Stimulated activated CD4-positive, alpha-beta T cell treated with anti-CD3 and anti-CD28 coated beads, Interleukin-2, amount 100 ng/mL, for 4 hours (primary cell): ENCODE results near the gene ZNF275.
"Not testable (repeated sequence)": the region's sequence is repeated elsewhere in the genome, so short reads cannot be mapped to it uniquely, and the experiment has no call there.

Experiments used
- DNase-seq: peaks from one replicate; pipeline ENCODE4 v3.0.0-alpha.2; 2020; ENCODE audit warnings: low read depth

Gene ZNF275, protein sequence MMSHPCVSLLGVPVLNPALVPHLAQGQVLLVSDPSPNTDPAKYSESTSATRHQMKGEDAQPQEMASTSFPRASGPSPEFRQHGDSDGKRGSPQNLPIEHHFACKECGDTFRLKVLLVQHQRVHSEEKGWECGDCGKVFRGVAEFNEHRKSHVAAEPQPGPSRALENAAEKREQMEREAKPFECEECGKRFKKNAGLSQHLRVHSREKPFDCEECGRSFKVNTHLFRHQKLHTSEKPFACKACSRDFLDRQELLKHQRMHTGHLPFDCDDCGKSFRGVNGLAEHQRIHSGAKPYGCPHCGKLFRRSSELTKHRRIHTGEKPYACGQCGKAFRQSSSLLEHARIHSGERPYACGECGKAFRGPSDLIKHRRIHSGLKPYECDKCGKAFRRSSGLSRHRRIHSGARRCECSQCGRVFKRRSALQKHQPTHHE

DNA sequence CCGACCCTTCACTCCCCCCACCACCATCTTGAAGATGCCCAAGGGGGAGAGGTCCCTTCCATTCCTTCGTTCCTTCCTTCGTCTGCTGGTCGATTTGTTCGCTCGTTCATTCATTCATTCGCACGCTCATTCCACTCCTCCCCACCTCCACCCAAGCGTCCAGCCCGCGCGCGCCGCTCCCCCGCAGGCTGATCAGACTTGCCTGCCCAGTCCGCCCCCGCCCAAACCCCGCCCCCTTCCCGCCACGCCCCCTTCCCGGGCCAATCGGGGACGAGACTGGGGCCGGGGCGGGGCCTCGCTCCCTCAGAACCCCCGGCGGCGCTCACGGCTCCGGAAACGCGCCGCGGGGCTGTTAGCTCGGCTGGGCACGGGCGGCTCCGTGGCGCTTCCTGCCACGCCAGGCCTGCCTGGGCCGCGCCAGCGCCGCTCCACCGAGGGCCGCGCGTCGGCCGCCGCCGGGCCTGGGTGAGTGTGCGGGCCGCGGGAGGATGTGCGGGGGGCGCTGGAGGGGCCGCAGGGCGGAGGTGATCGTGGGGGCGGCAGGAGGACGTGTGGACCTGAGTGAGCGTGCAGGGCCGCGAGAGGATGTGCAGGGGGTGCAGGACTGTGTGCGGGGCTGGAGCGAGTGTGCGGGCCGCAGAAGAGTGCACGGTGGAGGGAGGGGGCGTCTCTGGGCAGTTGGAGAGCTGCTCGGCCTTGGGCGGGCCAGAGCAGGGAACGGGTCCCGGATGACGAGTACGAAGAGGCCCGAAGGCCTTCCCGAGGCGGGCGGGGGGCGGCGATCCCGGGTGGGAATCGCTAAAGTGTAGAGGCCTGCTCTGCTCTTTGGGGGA, at the start of gene ZNF275:
ZNF275 (plus strand) TSS at position 333 of the 833 bp plus-strand sequence. CDS start 2,527 bp downstream, outside the sequence.
- DNase-seq, result peak; percentile 67

DNA sequence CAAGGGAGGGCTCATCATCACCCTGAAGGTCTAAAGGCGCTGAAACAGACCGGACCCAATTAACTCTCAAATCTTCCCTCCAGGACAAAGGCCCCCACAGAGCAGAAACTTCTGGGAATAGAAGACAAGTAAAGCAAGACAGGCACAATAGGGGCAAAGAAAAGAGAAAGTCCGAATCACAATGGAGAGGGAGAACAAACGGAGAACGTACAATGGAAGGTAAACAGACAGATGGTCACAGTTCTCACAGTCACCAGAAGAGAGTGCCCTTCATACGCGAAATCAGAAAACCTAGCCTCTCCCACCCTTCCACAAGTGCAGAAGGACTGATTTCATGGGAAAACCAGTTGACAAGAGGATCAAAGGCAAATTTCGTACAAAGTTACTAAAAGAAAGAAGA, 48.3 kb upstream of the ZNF275 start:
- not testable (repeated sequence) for DNase-seq

DNA sequence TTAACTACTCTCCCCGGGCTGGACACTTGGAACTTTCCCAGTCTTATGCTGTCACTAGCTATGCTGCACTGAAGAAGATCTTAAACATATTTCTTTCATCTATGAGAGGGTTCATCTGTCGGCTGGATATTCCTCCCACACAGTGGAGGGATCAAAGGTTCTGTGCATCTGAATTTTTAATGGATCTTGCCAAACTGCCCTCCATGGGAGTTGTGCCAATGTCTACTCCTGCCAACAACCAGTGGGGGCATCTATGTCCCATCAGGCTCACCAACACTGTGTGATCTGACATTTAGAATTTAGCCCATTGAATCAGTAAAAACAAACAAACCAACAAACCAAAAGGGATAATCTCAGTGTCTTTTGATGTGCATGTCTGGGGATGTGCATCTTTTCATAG, 45.1 kb upstream of the ZNF275 start:
- DNase-seq, result not testable (repeated sequence)

DNA sequence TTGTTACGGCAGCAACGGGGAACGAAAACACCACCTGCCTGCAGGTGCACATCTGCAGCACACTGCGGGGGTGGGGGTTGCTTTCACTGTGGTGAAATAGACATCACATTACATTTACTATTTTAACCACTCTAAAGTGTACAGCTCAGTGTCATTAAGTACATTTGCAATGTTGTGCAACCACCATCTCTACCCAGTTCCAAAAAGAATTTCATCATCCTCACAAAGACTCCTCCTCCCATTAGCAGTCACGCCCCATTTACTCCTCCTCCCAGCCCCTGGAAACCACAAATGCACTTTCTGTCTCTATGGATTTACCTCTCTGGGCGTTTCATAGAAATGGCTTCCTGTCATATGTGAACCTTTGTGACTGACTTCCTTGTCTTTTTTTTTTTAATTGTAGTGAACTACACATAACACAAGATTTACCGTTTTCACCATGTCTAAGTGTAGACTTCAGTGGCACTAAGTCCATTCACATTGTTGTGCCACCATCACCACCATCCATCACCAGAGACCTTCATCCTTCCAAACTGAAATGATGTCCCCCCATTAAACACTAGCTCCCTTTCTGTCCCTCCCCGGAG, 40.4 kb upstream of the ZNF275 start:
- DNase-seq, result not testable (repeated sequence)

DNA sequence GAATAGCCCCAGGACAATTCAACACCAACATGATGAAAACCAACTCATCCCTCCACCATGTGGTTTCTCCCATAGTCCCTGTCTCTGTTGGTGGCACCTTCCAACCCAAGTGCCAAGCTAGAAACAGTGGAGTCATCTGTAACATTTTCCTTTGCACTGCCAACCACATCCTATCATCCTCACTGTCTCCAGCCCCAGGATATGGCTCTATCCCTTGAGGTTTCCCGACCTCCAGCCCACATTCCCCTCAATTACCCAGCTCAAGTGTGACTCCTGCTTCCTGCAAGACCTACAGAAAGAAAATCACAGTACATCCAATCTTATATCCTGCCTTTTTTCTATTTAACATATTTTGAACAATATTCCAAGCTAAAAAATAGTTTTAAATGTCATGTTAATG, 36.6 kb upstream of the ZNF275 start:
- no peak for DNase-seq

DNA sequence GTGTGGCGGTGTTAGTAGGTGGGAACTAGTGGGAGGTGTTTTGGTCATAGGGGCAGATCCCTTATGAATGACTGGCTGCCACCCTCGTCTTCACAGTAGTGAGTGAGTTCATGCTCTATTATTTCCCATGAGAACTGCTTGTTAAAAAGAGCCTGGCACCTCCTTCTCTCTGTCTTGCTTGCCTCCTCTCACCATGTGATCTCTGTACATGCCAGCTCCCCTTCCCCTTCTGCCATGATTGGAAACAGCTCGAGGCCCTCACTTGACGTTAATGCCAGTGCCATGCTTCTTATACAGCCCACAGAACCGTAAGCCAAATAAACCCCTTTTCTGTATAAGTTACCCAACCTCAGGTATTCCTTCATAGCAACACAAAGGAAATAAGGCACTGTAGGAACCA, 34.1 kb upstream of the ZNF275 start:
- DNase-seq, result no peak

DNA sequence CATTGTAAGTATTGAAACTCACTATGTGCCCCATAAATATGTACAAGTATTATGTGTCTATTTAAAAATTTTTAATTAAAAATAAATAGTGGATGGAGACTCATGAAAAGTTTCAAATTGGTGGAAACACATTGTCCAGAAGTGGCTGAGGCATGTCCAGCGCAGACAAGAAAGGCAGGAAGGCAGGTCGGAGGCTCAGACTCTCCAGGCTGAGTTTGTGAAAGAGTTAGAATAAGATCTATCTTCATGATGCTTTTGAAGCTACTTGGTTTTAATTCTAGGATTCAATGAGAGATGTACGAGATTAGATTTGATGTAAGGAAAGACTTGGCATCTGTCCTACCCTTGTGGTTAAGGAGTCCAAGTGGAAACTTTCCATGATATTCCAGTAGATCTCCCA, 32.2 kb upstream of the ZNF275 start:
- DNase-seq, result no peak

DNA sequence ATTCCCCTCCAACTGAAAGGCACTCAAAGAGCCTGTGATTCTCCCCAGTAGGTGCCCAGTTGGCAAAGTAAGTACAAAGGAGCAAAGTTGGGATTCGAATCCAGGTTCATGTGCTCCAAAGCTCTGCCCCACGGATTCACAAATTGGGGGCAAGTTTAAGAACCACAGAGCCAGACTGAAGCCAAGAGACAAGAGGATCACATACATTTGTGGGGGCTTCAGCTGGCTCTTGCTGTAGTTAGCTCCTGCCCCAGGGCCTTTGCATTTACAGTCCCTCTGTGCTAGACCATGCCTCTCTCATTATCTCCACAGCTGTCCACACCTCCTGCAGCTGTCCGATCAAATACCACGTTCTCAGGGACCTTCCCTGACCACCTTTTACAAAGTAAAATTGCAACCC, 31.2 kb upstream of the ZNF275 start:
- DNase-seq, result no peak

DNA sequence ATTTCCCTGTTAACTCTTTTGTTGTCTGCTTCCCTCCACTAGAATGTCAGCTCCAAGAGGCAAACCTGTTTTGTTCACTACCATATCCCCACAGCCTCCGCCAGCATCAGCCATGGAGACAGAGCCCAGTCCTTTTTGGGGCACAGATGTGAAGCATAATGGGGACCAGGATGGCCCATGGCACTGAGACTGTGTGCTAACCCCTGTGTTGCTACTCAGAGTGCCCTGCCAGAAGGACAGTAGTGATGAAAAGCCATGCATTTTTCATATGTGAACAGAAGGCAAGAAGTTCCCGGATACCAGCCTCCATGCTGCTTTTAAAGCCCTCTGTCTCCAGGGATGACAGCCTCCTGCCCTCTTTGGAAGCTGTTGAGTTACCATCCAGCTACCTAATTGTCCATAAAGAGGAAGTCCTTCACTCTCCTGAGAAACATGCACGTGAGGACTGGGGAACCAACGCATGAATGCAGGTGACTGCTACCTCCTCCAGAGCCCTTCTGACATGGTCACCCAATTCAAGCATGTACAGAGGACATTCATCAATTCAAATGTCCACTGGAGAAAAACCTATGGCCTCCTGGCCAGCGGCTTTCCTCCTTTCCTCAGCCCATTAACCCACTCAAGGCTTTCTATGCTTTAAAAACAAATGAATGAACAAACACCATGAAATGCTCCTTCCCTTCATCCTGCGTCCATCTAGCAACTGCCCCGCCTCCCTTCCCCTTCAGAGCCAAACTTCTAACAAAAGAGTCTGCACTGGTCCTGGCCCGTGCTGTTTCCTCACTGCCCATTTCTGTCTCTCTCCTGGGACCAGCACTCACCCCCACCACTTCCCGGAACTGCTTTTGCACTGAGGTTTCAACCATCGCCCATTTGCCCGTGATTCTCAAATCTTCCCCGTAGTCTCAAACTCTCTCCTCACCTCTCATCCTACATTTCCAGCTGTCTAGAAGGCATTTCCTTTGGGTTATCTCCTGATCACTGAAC, 30.4 kb upstream of the ZNF275 start:
- DNase-seq, result no peak

DNA sequence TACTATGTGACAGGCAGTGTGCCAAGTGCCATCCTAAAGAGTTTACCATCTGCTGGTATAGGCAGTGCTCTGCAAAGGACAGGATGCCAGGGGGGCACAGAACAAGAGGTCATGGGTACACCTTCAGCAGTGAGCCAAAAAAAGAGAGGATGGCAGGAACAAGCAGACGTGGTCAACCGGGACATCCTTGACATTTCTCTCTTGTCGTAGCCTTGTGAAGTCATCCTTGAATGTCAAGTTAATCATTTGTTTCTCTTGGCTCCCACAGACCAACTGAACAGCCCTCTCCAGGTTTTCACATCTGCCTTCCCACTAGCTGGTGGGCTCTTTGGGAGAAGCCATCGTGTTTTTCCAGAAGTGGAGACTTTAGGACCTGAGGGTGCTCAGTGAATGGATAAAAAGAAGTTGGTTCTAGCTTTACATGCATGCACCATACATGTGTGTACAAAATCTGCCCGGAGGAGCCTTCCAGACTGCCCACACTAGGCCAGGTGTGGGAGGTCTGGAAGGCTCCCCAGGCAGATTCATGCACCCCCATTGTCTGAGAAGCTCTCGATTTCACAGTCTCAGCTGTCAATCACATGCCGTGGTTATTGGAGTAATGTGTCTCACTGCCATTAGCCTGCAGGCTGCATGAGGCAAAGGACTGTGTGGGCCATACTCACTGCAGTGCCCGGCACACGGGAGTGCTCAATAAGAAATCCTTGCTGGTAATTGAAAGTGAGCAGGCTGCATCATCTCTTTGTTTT, 28.8 kb upstream of the ZNF275 start:
- DNase-seq, result no peak

DNA sequence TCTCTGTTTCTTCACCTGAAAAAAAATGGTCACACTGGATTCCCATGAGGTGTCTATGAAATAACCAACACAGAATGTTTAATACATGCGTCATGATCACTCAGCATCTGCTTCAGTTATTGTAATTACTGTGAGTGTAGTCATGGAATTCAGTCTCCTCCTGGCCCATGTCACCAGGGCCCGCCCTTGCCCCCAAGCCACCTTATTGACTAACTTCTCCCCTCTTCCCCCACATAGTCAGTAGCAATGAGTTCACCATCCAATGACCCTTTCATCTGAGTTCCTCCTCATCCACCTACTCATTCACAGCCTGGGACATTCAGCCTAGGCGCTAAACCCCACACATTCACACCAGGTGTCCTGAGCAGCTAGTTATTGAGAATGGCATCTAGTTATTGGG, 28.0 kb upstream of the ZNF275 start:
- no peak for DNase-seq

DNA sequence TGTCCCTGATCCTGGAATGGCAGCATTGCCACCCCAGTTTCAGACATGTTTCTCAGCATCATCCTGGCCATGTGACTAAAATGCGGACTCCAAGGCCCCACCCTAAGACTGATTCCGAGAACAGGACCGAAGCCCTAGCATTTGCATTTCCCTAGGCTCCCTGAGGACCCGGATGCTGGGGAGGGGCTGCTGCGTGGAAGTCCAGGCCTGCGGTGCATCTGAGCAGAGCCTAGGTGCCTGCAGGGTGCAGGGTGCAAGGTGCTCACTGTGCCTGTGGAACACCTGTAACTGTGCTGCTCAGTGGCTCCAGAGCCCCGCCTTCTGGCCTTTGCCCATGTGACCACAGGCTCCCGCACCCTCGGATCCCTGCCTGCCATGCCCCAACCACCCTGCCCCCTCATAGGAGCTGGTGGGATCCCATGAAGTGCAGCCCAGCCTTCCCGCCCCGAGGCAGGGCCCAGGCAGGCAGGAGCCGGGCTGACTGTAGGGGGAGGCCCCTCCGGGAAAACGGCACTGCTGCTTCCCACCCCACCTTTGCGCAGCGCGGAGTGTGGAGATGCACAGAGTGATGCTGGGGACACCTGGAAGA, 27.3 kb upstream of the ZNF275 start:
- DNase-seq, result no peak

DNA sequence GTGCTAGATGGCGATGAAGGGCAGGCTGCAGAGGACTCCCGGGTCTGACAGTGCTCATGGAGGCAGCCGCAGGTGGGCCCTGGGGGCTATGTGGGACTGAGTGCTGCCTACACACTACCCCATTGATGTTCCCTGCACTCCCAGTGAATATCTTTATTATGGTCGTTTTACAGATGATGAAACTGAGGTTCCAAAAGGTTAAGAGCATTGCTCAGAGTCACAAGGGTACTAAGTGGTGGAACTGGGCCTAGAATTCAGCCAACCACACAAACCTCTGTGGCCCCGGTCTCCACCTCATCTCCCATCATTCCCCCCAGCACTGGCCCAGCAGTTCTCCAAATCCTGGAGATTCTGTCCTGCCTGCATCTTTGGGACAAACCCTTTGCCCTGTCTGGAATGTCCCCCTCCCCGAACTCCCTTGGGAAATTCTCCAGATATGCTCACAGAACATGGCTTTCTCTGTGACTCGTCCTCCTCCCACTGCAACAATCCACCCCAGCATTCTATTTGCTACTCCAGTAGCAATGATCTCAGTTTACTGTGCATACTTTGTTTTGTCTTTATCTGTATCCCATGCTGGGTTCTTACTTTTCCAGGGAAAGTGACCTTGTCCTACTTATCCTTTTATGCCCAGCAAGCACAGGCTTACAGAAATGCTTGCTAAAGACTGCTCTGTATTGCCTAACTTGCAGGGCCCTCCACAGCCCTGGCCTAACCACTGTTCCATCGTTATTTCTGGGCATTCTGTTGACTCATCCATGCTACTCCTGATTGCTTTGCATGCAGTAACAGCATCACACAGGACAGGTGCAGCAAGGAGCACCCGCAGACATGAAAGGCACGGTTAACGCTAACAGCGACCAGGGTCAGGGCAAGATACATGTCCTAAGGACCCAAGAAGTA, 26.4 kb upstream of the ZNF275 start:
- no peak for DNase-seq

DNA sequence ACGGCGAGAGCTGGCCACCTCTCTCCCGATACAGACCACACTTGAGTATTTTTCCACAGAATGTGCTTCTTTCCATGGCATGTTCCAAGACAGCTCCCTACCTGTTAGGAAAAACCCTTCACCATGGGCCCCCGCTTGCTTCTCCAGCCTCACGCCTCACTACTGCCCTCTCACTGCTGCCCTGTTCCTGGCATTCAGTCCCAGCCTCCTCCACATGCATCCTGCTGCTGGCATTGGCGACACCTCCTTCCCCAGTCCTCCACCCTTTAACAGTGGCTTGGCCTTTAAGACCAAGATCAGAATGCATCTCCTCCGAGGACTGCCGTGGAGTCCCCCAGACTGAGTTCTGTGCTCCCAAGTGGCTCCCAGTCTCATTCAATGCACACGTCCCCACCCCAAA, 23.1 kb upstream of the ZNF275 start:
- no peak for DNase-seq

DNA sequence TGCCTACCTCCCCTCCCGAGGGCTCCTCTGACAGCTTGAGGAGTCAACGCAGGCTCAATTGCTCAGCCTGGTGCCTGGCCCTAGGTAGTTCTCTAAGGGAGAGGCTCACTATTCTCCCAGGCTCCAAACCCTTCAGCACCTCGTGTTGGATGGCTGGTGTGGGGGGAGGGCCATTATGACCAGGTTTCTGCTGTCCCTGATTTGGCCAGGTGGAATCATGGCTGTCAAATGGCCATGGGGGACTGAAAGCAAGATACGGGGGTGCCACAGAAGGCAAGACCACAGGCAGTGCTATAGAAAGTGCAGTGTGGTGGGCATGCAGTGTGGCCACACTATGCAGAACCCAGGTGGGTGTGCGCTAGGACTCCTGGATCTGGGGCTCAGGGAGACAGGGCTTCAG, 21.9 kb upstream of the ZNF275 start:
- no peak for DNase-seq

DNA sequence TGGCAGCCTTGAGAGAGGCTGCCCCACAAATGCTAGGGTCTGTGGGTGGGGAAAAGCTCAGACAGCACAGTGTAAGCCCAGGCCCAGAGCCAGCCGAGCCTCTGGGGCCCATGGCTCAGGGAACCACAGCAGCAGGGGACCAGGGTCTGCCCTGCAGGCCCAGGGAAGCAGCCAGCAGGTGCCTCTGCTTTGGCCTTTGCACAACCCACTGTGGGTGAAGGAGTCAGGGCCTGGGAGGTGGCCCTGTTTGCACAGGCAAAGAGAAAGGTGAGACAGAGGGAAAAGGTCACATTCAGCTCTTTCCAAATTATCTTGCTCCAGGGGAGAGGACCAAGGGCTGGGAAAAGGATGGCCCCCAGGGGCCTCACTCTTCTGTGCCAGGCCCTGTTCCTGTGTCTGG, 21.1 kb upstream of the ZNF275 start:
- DNase-seq, result no peak

DNA sequence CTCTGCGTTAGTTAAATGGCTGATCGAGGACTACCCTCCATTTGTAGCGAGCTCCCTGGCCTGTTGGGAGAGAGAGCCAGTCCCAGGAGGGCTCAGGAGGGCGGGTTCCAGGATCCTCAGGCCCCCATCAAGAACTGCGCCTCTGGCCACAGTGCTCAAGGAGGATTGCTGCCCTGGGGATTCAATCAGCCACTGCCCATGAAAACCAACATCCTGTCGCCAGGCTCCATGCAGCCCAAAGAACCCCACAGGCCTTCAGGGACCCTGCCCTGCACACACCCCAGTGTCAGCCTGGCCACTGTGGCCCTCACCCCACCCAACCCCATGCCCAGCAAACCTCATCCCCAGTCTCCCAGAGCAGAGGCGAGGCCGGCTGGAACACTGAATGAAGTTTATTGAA, 16.6 kb upstream of the ZNF275 start:
- DNase-seq, result no peak

DNA sequence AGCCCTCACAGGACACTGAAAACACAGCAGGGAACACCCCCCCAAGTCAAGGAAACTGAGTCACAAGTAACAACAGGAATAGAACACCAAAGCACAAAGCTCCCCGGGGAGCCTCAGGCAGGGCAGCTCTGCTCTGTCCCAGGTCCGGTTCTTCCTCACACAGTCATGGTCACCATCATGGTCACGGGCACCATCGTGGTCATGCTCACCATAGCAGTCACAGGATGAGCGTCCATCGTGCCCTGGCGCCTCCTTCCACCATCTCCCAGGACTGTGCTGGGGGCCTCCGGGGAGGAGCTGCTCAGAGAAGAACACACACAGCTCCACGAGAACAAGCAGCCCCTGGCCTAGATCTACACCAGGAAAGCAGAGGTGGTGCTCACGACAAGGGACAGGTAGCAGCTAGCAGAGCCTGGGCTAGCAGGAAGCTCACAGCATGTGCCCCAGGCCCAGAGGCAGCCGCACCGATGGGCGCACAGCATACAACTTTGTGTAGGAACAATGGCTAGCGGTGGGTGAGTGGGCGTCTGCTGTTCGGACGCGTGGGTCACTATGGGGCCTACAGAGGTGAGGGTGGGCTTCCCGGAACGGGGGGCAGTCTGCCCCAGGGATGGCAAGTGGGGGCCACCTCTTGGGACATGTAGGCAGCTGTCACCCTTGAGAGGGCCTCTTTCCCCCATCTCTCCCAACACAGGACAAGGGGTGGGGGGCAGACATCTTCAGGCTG, 15.8 kb upstream of the ZNF275 start:
- no peak for DNase-seq

DNA sequence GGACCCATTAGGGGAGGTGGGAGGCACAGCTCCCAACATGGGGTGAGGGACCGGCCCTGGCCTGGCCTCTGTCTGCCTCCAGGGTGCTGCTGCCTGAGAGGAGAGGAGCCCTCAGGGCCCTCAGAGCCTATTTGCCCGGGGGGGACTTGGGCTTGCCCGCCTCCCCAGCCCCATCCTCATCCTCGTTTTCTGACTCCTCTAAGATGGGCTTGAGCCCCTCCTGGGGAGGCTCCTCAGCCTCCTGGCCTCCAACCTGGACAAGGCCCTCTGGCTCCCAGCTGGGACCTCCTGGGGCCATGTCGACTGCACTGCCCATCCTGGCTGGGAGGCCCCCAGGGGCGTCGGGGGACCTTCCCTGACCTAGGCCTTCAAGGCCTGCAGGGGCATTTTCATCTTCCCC, 15.1 kb upstream of the ZNF275 start:
- DNase-seq, result no peak
